GM04504 (cell line): Measurements from ENCODE around the gene RHOT2.

Experiments
- DNase-seq: peaks from one replicate; pipeline ENCODE4 v3.0.0-alpha.2; 2012; ENCODE audit warnings: low read depth

RHOT2 gene

DNA sequence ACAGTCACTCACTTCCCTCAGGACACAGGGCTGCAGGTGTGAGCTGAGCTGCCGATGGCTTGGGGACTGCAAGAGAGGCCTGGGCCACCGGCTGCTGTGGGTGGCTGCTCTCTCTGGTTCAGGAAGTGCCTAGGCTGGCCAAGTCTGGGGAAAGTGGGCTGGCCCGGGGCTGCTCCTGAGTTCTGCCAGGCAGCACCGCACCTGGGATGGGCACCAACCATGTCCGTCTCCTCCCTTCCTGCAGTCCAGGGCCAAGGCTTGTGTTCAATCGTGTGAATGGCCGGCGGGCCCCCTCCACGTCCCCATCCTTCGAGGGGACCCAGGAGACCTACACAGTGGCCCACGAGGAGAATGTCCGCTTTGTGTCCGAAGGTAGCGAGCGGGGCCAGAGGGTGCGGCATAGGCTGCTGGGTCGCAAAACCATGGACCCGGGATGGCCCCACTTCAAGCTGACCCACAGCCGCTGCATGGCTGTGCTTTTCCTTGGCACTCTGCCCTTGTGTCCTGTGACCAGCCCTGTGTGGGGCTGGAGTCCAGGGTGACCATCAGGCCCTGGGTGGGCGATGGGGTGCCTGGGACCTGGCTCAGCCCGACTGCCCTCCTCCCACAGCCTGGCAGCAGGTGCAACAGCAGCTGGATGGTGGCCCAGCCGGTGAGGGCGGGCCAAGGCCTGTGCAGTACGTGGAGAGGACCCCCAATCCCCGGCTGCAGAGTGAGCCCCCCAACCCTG, 20.6 kb upstream of the RHOT2 start:
- DNase-seq, result no peak

DNA sequence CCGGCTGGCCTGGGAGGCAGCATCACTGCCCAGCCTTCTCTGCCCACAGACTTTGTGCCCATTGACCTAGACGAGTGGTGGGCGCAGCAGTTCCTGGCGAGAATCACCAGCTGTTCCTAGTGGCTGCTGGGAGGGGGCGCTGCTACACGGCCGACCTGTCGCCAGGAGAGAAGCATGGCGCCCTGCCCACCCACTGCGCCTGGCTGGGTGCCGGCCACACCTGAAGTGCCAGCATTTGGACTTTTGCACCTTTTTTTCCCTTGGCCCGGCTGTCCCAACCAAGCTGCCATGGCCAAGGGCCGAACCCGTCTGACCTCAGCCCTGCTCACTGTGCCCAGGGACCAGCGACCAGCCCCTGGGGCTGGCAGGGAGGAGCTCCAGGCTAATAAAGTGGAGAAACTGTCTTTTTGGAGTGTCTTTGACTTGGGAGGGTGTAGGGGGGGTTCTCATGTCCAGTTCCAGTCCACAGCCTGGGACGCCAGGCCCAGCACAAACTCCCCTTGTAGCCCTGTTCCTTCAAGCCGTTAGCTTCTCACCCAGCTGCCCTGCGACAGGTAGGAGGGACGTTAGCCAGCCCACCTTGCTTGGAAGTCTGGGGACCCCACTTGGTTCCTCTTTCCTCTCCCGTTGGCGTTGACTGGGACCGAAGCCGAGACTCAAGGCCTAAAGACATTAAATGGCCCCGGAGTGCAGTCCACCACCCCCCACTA, 19.7 kb upstream of the RHOT2 start:
- DNase-seq, result no peak

DNA sequence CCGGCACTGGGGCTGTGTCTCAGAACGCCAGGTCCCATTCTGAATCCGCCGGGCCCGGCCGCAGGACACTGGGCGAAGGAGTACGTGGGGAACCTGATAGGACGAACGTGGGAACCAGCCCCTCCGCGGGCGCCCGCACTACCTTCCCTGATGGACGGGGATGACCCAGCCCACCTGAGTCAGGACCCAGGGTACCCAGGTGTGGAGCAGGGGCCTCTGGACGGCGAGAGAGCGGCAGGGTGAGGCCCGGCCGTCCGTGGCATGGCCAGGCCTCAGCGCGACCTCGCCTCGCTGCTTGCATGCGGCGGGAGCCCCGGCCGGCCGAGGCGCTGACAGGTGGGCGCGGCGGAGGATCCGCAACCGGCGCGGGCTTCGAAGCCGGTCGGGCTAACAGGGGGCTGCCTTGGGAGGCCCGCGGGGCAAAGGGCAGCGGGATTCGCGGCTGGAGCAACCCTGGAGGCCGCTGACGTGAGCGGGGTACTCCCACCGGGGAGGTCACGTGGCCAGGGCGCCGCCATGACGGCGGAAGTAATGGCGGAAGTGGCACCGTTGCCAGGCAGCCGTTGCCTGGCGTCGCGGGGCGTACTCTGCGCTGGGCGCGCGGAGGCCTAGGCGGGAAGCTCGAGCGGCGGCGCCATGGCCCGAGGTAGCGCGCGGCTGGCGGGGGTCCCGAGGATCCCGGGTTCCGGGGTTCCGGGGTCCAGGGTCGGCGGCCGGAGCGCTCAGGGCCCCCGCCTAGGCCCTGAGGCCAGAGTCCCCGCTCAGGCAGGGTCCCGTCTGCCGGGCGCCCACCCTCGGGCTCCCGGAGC, 18.9 kb upstream of the RHOT2 start, which contains the start of gene WDR90:
TSS of gene WDR90 (plus strand) at position 585 of the 809 bp plus-strand sequence. CDS start at position 637, 52 bp downstream.
- DNase-seq, result peak; percentile 77

DNA sequence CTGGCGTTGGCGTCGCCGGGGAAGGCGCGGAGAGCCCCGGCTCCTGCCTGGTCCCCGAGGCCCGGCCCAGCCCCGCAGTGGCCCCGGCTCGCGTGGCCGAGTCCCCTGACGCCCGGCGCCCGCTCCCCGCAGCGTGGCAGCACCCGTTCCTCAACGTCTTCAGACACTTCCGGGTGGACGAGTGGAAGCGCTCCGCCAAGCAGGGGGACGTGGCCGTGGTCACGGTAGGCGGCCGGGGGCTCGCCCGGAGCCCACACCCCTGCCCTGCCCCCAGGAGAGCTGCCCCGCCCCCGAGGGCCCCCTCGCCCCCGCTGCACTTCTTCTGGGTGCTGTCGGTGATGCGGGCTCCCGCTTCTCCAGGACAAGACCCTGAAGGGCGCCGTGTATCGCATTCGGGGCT, 18.3 kb upstream of the RHOT2 start:
- no peak for DNase-seq

DNA sequence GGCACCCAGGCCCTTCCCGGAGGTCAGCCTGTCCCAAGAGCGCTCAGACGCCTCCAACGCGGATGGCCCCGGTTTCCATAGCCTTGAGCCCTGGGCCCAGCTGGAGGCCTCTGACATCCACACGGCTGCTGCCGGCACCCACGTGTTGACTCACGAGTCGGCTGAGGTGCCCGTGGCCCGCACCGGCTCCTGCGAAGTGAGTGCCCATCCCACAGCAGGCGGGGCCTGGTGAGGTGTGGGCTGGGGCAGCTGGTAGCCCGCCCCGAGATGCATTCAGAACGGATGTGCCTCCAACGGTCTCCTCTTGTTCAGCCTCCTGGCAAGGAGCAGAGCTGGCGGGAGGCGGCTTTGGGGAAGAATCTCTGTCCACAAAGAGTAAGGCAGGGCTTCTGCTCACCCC, 16.1 kb upstream of the RHOT2 start:
- no peak for DNase-seq

DNA sequence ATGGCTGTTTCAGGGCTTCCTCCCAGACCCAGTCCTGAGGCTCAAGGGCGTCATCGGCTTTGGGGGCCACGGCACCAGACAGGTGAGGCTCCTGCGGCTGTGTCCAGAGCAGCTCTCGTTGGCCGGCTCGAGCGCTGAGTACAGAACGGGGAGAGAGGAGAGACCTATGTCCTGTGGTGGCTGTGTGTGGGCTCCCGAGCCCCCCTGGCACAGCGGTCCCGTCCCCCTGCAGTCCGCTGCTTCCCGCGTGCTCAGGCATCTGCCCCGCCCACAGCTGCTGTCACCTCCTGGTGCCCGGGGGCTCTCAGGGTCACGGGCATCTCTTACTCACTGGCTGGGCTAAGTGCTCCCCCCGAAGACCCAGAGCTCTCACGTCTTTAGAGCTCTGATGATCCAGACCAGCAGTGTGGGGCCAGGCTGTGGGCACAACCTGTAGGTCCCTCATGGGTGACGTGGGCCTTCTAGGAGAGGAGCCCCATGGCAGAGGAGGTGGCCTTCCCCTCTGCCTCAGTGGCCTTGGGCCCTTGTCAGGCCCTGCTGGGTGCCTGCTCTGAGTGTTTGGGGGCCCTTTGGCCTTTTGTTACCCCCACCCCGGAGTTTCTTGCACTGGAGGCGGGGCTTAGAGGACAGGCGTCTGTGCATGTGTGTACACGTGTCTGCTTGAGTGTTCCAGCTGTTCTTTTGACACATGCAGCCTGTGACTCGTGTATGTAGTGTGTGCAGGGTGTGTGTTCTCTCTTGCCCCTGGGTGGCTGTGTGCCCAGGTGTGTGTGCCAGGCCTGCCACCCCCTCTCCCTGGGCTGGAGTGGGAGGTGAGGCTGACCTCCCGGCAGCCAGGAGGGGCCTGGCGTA, 15.3 kb upstream of the RHOT2 start:
- DNase-seq, result no peak

DNA sequence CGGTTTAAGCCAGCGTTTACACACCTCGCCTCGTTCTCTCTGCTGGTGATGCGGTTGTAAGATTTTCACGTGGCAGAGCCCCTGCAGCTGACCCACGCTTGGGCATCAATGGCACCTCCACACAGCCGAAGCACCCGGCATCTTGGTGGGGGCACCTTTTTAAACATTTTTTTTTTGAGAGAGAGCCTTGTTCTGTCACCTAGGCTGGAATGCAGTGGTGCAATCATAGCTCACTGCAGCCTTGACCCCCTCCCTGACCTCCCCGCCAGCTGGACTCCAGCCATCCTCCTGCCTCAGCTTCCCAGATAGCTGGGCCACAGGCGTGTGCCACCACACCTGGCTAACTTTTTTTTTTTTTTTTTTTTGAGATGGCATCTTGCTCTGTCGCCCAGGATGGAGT, 13.9 kb upstream of the RHOT2 start:
- no peak for DNase-seq

DNA sequence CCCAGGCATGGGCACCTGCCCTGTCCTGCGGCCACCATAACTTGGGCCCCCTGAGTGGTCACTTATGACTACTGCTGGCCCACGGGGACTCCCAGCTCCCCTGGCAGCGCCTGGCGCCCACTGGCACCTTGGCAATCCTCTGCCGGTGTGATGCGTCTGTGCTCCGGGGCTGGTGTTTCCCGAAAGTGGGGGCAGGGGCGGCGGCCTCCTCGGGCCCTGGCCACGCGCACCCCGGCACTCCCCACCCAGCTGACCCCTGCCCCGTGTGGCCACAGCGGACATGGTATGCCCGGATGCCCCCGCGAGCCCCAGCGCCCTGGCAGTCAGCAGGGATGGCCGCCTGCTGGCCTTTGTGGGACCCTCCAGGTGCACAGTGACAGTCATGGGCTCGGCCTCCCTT, 10.4 kb upstream of the RHOT2 start:
- DNase-seq, result no peak

DNA sequence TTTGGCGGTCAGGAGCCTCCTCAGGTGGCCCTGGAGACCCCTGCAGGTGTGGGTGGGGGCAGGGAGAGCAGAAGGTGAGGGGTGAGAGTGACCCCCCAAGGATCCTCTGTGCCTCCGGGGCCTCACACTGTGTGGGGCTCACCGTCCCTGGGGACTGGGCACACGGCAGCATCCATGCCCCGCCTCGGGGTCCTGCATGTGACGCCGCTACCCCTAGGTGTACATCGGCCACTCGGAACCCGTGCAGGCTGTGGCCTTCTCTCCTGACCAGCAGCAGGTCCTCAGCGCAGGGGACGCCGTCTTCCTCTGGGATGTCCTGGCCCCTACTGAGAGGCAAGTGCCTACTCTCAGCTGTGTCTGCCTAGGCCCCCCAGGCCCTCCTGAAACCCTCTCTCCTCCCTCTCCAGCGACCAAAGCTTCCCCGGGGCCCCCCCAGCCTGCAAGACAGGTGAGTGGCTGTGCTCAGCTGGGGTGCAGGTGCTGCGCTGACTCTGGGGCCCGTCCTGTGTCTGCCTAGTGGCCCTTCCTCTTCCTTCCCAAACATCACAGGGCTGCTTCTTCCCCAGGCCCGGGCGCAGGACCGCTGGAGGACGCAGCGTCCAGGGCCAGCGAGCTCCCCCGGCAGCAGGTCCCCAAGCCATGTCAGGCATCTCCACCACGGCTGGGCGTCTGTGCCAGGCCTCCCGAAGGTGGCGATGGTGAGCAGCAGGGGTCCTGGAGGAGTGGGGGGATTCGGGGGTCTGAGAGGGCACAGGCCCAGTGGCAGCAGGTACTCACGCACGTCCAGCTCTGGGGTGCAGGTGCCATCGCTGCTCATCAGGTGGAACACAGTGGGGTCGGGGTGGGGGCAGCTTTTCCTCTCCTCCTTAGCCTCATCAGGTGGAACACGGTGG, 9.0 kb upstream of the RHOT2 start:
- no peak for DNase-seq

DNA sequence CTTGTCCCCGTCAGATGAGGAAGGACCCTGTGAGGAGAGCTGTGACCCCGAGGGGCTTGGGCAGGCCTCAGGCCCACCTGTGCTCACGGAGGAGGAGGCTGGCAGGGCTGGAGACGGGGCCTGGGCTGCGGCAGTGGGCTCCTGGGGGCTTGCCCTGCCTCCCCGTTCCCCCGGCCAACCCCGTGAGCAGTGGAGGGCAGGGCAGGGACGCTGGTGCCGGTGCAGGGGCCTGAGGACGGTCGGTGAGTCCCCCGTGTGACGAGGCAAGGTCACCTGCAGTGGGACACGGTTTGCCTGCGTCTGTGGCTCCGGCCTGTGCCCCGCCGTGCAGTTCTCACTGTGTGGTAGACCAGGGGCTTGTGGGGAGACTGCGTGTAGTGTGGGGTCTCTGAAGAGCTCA, 8.3 kb upstream of the RHOT2 start:
- DNase-seq, result no peak

DNA sequence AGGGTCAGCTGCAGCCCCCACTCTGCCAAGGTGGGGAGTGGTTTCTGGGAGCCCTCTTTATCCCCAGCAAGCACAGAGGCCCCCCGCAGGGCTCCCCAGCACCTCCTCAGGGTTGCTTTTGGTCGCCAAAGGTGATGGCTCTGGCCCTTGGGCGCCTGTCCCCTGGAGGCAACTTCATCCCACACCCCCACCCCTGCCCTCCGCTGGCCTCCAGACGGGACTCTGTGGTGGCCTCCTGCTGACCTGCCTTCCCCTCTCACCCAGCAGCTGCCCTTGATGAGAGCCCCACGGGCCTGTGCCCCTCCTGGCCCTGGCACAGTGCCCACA, 7.8 kb upstream of the RHOT2 start:
- no peak for DNase-seq

DNA sequence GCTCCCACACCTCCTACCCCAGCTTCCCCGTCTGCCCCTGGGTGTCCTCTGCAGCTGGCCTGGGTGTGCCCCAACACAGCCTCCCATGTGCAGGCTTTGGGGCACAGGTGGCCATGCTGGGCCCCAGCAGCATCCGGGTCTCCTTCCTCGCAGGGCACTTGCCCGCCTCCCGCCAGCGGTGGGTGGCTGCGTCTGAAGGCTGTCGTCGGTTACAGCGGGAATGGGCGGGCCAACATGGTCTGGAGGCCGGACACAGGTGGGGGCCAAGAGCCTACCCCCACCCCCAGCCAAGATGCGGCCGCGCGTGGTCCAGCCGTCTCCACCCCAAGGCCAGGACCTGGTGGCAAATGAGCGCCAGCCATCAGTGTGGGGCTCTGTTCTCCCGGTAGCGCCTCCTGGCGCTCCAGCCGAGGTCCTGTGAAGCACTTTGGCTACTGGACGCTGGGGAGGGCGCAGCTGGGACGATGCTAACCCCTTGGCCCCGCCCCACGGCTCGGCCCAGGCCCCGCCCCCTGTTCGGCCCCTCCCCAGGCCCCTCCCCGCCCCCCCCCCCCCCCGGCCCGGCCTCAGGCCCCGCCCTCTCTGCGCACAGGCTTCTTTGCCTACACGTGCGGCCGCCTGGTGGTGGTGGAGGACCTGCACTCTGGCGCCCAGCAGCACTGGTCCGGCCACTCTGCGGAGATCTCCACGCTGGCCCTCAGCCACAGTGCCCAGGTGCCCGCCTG, 7.3 kb upstream of the RHOT2 start:
- DNase-seq, result peak; percentile 55

DNA sequence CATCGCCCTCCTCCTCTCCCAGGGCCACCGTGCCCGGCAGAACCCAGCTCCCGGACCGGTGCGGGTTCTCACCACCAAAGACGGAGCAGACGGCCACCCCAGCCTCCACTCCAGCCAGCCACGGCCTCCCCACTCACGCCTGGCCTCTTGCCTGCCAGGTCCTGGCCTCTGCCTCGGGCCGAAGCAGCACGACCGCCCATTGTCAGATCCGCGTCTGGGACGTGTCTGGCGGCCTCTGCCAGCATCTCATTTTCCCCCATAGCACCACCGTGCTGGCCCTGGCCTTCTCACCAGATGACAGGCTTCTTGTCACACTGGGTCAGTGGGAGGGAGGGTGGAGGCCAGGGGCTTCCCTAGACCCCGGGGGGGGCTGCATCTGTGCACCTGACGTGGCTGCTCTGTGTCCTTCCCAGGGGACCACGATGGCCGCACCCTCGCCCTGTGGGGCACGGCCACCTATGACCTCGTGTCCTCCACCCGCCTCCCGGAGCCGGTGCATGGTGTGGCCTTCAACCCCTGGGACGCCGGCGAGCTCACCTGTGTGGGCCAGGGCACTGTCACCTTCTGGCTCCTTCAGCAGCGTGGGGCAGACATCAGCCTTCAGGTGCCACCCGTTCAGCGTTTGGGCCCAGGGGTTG, 6.6 kb upstream of the RHOT2 start:
- DNase-seq, result no peak

DNA sequence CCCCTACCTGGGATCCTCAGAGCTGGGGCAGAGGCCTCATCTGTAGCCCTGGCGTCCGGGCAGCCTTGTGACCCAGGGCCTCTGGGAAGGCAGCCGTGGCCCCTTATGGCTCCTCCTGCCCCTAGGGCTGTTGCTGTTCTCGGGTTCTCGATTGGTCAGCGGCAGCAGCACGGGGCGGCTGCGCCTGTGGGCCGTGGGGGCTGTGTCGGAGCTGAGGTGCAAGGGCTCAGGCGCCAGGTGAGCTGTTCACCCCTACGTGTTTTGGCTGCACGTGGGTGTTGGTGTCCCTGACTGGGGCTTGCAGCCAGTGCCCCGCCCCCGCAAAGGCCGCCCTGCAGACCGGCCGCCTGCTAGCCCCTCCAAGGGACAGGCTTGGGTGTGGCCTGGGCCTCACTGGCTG, 5.8 kb upstream of the RHOT2 start:
- DNase-seq, result no peak

DNA sequence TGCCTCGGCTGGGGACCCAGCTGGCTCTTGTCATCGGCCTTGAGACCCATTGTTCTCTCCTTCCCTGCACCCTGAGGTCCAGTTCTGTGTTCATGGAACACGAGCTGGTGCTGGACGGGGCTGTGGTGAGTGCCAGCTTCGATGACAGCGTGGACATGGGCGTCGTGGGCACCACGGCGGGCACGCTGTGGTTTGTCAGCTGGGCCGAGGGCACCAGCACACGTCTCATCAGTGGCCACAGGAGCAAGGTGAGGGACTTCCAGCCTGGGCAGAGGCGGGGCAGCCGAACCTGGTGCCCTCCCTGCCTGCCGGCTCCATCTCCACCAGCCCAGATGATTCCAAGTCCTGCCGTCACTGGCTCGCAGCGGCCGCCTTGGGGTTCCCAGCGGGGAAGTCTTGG, 5.3 kb upstream of the RHOT2 start:
- no peak for DNase-seq

DNA sequence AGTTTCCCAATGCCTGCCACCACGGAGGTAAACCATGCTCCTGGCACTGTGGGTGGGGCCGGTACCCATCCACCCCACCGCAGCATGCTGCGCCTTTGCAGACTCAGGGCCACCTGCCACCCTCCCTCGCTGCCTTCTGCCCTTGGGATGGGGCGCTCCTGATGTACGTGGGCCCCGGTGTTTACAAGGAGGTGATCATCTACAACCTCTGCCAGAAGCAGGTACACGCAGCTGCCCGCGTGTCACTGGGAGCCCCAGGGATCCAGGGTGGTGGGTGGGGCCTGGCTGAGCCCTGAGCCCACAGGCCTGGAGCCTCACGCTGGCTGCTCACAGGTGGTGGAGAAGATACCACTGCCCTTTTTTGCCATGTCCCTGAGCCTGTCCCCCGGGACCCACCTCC, 1.4 kb upstream of the RHOT2 start:
- no peak for DNase-seq

DNA sequence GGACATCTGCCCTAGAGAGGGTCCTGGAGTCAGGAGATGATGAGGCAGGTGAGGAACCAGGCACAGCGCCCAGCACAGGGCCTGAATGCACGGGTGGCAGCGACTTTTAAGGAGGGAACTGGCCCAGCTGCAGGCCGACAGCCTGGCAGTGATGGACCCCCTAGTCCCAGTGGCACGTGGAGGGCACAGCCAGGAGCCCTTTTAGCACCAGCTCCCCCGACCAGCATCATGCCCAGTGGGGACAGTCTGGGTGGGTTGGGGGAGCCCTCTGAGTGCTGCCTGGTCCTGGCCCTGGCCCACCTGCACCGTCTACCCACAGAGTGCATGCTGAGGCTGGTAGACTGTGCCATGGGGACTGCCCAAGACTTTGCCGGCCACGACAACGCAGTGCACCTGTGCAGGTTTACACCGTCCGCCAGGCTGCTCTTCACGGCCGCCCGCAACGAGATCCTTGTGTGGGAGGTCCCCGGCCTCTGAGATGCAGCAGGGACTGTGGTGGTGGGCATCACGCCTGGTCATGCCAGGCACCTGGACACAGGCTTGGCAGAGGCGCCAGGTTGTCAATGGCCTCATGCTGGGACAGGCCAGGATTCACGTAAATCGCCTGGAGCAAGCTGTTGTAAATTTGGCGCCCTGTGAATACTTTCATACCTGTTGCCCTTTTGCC, 686 bp upstream of the RHOT2 start:
- DNase-seq, result no peak

DNA sequence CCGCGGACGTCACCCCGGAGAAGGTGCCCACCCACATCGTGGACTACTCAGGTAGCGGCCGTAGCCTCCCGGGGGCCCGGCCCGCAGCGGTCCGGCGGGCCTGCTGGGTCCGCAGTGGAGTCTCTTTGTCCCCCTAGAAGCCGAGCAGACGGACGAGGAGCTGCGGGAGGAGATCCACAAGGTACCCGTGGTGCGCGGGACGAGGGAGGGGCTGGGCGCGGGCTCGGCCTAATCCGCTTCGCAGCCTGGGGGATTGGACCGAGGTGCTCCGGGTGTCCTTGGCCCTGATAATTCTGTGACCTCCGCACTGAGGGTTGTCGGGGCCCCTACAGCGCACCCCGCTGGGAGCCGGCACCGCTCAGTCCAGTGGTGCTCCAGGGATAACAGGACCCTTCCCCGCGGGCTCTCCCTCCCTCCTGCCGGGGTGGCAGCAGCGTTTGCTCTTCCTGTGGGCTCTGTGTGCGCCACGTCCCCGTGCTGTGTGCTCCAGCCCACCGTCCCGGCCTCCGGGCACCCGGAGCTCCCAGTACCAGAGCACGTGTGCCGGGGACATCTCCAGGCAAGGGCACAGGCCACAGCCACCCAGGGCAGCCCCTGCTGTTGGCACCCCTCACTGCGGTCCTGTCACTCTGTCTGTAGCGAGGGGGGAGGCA, 713 bp downstream of the RHOT2 start:
- no peak for DNase-seq

DNA sequence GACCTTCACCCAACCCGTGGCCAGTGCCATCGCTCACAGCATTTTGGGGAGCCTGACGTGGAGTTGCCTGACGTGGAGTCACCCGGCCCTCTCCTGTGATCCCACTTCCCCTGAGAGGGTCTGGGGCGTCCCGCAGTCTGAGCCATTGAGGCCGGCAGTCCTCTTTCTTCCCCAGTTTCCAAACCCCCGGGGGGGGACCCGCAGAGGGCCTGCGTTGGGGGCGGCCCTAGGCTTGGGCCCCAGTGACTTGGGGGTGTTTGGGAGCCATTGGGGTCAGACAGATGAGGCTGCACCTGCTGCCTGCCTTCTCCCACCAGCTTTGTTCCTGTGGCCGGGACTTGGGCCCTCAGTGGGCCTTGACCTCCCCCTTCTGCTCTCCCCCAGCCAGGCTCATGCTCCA, 1.7 kb downstream of the RHOT2 start:
- DNase-seq, result no peak
